NCI-H1105 (cell line): ENCODE data around the gene VEPH1.

Experiments used
- DNase-seq: peaks from one replicate; lab custom pipeline; 2025; lab: John Stamatoyannopoulos, UW

Gene VEPH1

DNA sequence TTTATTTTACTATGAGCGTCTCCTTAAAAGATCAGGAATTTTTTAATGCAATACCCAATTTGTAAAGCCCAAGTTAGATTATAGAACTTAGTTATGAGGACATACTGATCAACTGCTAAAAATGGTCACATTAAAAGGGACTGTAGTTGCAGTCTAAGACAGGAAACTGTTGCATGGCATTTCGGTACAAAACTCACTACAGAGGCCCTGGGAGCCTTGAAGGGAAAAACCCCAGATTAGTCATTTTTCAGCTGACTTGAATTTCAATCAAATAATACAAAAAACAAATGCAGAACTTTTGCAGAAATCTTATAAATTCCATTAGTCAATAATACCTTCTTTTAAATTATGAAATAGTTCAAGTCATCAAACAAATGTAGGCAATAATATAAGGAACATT, 73.5 kb downstream of the VEPH1 start:
- no peak for DNase-seq

DNA sequence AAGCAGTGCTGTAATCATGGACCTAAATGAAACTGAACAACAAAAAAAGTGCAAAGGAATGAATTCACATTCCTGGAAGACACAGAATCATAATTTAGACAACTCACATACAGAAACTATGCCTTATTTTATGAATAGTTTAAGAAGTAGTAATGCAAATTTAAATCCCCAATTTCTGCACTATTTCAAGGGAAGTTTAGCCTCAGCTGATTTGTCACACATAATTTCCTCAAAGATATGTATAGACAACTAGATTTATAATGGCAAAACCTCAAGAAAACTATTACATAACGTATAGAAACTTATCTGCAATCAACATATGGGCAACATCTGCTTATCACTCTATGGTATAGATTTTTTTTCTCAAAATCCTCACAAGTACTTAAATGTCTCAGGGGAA, 74.4 kb downstream of the VEPH1 start:
- DNase-seq = no peak

DNA sequence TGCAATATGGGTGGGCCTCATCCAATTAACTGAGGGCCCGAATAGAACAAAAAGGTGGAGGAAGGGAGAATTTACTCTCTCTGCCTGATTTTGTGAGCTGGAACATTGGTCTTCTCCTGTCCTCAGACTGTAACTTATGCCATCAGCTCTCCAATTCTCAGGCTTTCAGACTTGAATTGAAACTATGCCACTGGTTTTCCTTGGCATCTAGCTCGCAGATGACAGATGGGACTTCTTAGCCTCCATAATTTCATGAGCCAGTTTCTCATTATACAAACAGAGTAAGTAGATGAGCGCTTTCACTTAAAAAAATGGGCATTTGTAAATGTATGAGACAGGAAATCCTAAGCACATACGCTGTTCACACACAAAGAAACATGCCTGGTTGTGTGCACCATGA, 75.3 kb downstream of the VEPH1 start:
- no peak for DNase-seq

DNA sequence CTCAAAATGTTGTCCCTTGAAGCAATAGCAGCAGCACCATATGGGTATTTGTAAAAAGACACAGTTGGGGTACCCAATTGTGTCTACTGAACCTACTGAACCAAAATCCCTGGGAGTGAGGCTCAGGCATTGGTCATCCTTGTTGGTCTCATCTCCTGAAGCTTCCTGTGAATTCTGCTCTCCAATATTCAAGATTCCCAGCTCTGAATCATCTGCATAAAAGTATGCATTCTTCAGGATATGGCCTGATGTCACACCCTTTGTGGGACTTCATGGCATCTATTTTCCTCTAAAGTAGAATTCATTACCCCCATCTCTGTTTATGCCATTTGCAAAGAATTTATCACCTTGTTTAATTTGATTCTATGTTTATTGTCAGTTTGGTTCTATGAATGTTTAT, 79.9 kb downstream of the VEPH1 start:
- no peak for DNase-seq

DNA sequence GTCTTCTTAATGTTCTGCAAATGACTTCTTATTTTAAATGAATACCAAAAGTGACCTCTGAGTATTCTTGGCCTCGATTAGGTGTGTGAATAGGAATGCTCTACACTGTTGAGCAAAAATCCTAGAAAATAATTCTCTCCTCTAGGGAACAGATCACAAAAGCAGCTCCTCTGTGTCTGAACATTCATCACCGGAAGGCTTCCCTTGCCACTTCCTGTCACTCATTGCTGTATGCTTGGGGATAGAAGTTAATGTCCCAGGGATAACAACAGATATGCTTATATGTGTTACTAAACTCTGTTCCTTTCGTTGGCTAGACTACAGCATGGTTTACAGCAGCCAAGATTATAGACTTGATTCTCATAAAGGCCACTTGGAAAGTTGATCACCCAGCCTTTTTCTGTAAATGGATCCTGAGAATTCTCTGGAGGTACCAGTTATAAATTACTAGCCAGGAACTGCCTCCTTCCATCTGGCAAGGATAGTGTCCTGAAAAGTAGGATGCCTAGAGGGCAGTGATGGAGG, 82.5 kb downstream of the VEPH1 start:
- DNase-seq = no peak

DNA sequence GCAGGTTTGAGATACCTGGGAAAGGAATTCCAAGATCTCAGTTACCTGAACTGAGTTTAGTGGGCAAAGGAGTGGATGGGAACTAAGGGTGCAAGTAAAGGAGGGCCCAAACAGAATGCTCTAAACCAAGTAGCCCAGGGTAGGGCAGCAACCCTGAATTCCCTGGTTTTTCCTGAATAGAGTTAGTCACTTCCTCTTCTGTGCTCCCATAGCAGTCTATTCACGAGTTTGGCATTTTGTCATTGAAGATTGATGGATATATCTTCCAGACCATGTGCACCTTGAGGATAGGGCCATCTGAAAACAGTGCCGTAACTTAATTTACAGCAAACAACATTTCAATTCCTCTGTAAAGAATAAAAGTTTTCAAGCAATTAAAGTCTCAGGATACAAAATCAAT, 85.1 kb downstream of the VEPH1 start:
- DNase-seq = no peak

DNA sequence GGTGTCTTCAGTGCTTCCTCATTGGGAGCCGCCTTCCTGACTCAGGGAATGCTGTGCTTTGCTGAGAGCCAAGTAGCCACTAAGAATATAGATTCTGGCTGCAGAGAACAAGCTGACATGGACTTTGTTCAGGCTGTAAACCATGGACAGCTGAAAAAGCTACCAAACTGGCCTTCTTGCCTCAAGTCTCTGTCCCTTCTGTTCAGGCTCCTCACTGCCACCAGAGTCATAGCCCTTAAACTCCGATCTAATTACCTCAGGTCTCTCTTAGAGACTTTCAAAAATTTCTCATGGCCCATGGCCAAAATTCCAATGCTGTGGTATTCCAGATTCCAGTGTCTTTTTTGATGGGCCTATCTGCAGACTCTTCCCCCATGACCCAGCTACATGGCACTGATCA, 86.0 kb downstream of the VEPH1 start:
- no peak for DNase-seq

DNA sequence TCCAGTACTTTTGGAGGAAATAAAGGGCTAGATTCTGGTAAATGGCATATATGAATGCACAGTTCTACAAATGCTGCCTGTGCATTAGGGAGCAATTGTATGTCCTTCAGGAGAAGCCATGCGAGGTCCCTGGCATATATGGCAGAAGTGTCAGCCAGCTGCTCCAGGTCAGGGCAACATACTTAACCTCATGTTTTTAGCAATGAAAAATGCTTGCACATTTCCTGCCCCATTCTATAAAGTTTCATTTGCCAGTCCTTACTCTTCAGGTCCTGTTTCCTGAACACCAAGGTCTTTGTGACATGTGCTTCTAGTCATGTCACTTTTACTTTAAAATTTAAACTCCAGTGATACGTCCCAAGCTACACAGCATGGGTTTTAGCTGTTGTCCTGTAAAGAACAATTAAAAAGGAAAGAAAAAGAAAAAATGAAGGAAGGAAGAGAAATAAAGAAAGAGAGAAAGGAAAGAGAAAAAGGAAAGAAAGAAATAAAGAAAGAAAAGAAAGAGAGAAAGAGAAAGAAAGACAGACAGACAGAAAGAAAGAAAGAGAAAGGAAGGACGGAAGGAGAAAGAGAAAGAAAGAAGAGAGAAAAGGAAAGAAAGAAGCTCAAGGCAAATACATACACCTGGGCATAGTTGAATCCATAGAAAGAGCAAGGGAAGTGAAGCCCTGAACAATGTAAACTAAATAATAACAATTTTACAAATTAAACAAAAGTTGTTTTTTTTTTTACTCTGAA, 86.7 kb downstream of the VEPH1 start:
- no peak for DNase-seq

DNA sequence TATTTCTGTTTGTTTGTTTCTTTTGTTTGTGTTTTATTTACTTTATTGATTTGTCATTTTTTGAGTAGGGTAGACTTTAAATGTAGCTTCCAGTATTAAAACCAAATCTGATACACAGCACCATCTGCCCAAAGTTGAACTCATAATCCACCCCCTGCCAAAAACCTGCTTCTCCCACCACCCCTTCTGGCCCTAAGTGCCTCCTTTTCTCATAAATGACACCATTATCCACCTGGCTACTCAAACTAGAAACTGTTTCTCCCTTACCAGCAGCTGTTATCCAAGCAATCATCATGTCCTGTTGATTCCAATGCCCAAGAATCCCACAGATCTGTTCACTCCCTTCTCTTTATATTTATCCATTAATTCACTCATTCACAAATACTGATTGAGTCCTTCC, 88.4 kb downstream of the VEPH1 start:
- no peak for DNase-seq

DNA sequence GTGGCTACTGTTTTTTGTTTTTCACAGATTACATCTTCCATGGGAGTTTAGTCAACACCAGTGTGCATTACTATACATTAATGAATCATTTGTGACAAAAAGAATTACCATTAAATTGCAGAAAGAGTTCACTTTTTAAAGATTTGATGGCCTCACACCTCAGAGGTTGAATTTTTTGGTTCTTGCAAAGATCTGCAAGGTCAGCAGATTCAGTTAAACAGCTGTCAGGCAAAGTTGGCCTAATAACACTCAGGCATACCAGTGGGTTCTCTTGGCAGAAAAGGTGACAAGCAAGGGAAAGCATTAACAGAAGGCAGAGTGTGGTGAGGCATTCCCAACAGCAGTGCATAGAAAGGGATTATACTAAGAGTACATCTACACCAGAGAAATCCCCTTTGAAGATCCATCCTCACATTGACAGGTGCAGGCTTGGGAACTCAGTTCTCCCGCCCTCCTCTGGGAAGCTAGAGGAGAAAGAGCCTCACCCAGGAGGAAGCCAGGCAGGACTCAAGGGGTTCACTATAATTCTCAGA, 90.8 kb downstream of the VEPH1 start:
- DNase-seq = no peak

DNA sequence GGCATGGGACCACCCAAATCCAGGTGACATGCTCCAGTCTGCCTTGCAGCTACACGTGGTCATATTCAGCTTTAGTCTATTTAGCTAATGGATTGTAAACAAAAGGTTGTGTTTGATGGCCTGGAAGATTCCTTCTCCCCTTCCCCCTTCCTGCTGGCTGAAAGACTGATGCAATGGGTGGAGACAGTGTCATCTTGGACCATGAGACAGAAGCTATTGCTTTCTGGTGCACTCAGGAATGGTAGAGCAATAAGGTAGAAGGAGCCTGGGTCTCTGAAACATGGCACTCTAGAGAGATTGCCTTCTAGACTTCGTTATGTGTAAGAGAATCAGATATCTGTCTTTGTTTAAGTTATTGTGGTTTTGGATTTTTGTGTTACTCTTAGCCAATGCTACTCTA, 92.3 kb downstream of the VEPH1 start:
- DNase-seq = no peak

DNA sequence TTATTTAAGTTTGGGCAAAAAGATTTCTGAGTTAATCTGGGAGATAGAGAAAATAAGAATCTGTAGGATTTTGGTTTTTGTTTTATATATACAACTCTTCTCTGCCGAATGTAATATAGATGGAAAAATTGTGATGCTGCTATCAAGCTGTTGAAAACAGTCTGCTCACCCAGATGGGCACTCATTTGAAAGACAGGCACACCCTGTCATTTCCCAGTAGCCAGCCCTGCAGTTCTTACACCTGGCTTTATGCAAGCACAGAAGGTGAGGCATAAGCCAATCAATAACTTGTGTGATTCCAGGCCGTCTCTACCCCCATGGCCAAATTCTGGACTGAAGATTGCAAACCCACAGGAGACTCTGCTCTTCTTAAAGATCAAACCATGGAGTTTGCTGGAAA, 93.7 kb downstream of the VEPH1 start:
- no peak for DNase-seq

DNA sequence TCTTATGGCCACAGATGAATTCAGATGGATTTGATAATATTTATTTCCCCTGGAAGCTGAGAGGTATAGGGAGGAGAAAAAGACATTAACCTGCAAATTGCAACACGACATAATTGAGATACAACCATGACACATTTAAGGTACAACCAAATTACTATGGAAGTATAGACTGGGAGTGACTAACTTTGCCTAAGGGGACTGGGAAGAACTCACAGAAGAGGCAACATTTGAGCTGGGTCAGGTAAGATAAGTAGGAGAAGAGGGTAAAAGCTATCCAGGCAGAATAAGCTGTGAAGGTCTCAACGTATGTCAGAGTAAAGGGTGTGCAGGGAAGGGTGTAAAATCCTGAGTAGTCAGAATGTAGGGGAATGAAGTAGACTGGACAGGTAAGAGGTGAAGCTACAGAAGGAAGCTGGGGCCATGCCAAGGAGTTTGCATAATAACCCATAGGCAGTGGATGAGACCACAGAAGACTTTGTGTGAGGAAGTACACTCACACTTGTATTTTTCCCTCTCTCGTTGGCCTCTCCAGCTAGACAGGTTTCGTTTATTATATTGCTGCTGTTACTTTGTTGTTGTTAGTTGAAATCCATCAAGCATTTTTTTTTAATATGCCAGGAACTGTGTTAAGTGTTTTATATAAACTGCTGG, 94.6 kb downstream of the VEPH1 start:
- DNase-seq = no peak

DNA sequence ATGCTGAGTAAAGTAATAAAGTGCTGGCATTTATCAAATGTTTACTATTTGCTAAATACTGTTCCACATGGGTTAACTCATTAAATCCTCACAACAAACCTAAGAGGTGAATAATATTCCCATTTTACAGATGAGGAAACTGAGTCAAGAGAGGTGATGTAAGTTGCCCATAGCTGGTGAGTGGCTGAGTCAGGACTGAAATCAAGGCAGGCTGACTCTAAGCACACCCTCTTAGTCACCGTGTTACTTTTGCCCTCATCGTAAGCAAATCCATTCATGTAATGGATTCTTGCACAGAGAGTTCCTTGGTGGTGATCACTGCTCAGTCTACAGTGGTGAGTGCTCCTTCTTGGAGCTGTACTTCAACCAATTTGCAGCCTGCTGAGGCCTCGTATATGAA, 95.4 kb downstream of the VEPH1 start:
- no peak for DNase-seq

DNA sequence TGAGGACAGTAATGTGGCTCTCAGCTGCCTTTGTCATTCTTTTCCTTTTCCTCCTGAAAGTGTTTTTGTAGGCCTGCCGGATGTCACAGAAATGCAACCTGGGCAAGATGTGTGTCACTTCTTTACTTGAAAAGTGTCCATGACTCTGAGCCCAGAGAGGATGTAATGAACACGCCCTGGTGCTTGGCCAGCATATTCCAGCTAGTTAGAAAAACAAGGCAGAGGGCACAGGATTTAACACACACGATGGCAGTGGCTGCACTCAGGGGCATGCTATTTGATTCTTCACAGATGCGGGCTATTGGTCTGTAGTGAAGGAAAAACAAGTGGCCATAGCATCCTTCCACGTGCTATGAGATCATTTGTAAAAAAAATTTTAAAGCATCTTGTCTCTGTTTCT, 96.8 kb downstream of the VEPH1 start:
- DNase-seq = no peak

DNA sequence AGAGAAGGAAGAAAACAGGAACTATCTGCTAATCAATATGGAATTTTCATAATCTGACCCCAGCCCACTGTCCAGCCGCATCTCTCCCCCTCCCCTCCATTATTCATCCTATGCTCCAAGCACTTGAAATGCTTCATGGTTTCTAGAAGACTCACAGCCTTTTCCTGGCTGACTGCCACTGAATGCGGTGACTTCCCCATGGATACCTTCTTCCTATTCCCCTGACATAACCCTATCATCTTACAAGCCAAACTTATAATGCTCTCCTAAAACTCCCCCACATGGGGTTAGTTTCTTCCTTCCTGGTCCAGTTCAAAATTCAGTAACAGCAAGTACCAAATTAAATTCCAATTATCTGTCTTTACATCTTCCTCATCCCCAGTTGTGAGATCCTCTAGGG, 97.8 kb downstream of the VEPH1 start:
- DNase-seq = no peak

DNA sequence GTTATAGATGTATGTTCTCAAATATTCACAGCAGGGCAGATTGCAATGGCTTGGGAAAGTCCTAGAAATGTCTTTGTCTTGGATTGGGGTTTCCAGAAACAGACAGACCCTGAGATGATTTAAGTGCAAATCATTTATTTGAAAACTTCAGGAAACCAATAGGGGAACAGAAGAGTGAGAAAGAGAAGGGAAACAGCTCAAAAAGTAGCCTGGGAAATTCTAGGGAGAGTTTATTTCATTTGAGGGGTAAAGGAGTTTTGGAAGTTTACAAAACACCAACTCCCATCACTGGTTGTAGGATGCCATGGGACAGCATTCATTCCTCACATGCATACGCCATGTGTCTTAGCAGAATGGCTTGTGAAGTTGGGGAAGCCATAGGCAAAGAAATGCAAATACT, 98.8 kb downstream of the VEPH1 start:
- DNase-seq = no peak

DNA sequence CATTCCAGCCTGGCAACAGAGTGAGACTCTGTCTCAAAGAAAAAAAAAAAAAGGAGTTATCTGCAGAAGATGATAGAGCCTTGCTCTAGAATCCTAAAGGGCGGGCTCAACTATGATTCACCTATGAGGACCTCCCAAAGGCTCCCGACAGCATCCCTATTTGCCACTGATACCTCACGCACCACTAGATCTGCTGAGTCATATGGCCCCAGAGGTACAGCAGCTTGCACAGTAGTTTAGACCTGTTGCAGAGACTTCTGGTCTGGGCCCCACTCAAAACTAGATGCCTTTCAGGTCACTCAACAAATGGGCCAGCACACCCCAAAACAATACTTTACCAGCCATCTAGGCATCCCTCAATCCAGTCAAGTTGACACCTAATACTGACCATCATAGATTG, 104.6 kb downstream of the VEPH1 start:
- DNase-seq = no peak

DNA sequence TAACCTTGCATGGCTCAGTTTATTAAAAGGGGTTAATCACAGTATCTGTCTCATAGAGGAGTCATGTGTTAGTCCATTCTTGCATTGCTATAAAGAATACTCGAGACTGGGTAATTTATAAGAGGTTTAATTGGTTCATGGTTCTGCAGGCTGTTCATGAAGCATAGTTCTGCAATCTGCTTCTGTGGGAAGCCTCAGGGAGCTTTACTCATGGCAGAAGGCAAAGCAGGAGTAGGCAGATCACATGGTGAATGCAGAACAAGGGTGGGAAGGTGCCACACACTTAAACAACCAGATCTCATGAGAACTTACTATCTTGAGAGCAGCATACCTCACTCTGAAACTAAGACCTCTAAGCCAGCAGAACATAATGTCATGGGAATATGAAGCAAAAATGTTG, 108.8 kb downstream of the VEPH1 start:
- DNase-seq = no peak

DNA sequence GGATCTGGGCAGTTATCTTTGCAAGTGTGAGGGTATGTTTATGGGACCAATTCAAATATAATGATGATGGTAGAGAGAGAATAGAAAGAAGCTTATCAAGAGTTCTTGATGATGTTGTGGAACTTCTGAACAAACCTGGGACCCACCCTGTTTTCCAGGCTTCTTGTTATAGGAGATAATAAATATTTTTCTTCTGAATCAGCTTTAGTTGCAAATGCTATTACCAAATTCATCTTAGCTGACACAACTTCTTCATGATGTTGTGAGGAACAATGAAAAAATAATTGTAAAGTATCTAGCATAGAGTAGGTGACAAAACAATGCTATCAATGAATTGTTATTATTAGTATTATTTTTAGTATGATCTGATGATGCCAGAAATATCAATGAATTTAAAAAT, 110.1 kb downstream of the VEPH1 start:
- no peak for DNase-seq

DNA sequence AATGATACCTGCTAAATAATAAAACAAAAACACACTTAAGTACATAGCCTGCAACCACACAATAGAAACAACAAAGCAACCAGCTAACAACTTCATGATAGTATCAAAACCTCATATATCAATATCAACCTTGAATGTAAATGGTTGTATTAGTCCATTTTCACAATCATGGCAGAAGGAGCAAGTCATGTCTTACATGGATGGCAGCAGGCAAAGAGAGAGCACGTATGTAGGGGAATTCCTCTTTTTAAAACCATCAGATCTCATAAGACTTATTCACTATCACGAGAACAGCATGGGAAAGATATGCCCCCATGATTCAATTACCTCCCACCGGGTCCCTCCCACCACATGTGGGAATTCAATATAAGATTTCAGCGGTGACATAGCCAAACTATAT, 111.1 kb downstream of the VEPH1 start:
- DNase-seq = no peak

DNA sequence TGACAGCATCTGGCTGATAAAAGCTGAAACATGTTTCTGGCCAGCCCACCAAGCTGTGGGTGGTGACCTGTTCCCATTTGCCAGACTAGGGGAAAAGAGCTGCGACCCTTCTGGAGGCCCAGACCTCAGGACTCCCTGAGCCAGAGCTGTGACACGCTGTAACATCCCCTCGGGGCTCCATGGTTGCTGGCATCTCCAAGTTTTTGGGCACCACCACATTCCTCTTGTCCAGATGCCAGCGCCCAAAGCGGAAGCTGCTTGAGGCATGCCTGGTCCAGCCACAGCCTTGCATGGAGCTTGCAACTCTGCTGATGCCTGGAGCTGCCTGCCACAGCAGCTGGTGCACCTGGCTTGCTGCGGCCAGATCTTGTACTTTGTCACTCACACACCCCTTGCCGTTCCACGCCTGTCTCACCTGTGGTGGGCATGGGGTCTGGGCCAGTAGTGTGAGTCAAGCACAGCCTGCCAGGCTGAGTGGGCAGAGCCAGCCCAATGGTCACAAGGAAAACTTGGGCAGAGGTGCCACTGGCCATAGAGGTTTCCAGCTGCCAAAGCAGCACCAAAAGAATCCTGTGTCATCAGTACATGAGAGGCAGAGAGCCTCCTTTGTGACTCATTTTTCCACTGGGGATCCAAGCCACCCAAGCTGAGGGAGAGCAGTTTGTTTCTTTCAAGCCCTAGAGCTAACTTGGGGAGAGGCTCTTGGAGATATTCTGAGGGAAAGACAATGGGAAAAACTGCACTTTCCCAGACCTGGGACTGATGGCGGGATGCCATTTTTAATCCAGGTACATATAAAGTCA, 112.3 kb downstream of the VEPH1 start:
- no peak for DNase-seq

DNA sequence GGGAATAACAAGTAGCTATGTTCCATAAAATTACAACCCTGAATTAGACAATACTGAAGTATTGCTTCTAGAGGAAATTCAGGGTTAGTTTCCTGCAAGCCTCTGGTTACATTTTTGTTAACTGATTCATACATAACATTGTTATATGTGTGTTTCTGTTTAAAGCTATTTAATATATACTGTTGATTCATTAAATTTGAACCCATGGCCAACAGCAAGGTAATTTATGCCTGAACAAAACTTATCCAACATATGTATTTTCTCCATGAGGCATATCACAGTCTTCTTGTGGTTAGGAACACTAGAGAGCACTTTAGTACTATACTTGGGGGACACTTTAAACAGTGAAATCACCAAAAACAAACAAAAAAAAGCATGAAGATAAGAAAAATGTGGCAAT, 114.2 kb downstream of the VEPH1 start:
- no peak for DNase-seq
